Stromal cell of bone marrow (primary cell): Measurements from ENCODE around the gene ADPRM.
"Not testable (repeated sequence)": the region's sequence is repeated elsewhere in the genome, so short reads cannot be mapped to it uniquely, and the experiment has no call there.

Experiments used
- DNase-seq: peaks from one replicate; pipeline ENCODE4 v3.0.0-alpha.2; 2012; ENCODE audit warnings: low read depth

The ADPRM gene

GRCh38 chr17:10697092-10698081 is at the start of gene ADPRM, which contains the start of gene SCO1:
ADPRM (plus strand) TSS chr17:10697594; CDS start chr17:10704927, 7,333 bp downstream.
SCO1 (minus strand) TSS chr17:10697533; CDS start chr17:10697507, 26 bp downstream.
- DNase-seq: peak; percentile 90

GRCh38 chr17:10648381-10648780 is 49.0 kb upstream of the ADPRM start:
- no peak for DNase-seq

GRCh38 chr17:10648956-10649355 is 48.4 kb upstream of the ADPRM start:
- peak; percentile 35 for DNase-seq

- DNase-seq: no peak
Measured at GRCh38 chr17:10649602-10650001, 47.8 kb upstream of the ADPRM start.

- no peak for DNase-seq
Measured at GRCh38 chr17:10651927-10652326, 45.5 kb upstream of the ADPRM start.

- no peak for DNase-seq
Measured at GRCh38 chr17:10652984-10653659, 44.3 kb upstream of the ADPRM start.

GRCh38 chr17:10653987-10654386 is 43.4 kb upstream of the ADPRM start:
- DNase-seq: no peak

GRCh38 chr17:10657148-10657547 is 40.2 kb upstream of the ADPRM start, which contains the start of gene MYH3:
MYH3 (minus strand) TSS chr17:10657309; CDS start chr17:10655064, 2,245 bp downstream.
- DNase-seq: no peak

- DNase-seq: no peak
Measured at GRCh38 chr17:10657879-10658278, 39.5 kb upstream of the ADPRM start.

GRCh38 chr17:10661437-10661836 is 36.0 kb upstream of the ADPRM start:
- DNase-seq: no peak

GRCh38 chr17:10663231-10663630 is 34.2 kb upstream of the ADPRM start:
- DNase-seq: no peak

- no peak for DNase-seq
Measured at GRCh38 chr17:10664571-10664970, 32.8 kb upstream of the ADPRM start.

- no peak for DNase-seq
Measured at GRCh38 chr17:10666906-10667305, 30.5 kb upstream of the ADPRM start.

GRCh38 chr17:10668775-10669174 is 28.6 kb upstream of the ADPRM start:
- DNase-seq: no peak

GRCh38 chr17:10673312-10673711 is 24.1 kb upstream of the ADPRM start:
- DNase-seq: no peak

GRCh38 chr17:10674704-10675103 is 22.7 kb upstream of the ADPRM start:
- DNase-seq: no peak

- no peak for DNase-seq
Measured at GRCh38 chr17:10681866-10682446, 15.4 kb upstream of the ADPRM start.

- peak; percentile 18 for DNase-seq
Measured at GRCh38 chr17:10683853-10684252, 13.5 kb upstream of the ADPRM start.

GRCh38 chr17:10687499-10687898 is 9.9 kb upstream of the ADPRM start:
- no peak for DNase-seq

GRCh38 chr17:10695875-10696407 is 1.5 kb upstream of the ADPRM start:
- DNase-seq: not testable (repeated sequence)

- DNase-seq: peak; percentile 28
Measured at GRCh38 chr17:10698096-10698818, 863 bp downstream of the ADPRM start.
